Right atrium auricular region (tissue), 2 donors: ENCODE results near the gene SCUBE2. TPM values are rescaled to one million over a fixed set of nuclear protein-coding genes. Genes with fewer than 3 reads are reported as not detected.

ENCODE experiments used
- DNase-seq: peaks from one replicate; pipeline ENCODE4 v3.0.0-alpha.2; 2019; ENCODE audit warnings: low spot score
- H3K27ac ChIP-seq, 2 donors: fragments of 200-600 bp; sonication (generic); 1 replicate in 1 of 2; 2 replicates in 1 of 2; pipeline ENCODE4 v1.5.1; 2016 to 2019
- H3K27me3 ChIP-seq, 2 donors: fragments of 200-600 bp; sonication (generic); one replicate each; pipeline versions ENCODE4 v1.5.1 to v1.6.0; 2017 to 2019
- H3K36me3 ChIP-seq: fragments of 200-600 bp; sonication (generic); one replicate; pipeline ENCODE4 v1.5.1; 2016
- H3K4me1 ChIP-seq, 2 donors: fragments of 200-600 bp; sonication (generic); one replicate each; pipeline versions ENCODE4 v1.5.1 to v1.6.0; 2017 to 2019
- H3K4me3 ChIP-seq, 2 donors: fragments of 200-600 bp; sonication (generic); 1 replicate in 1 of 2; 2 replicates in 1 of 2; pipeline ENCODE4 v1.5.1; 2017 to 2019; ENCODE audit warnings: mild to moderate bottlenecking in 1 of 2, moderate library complexity in 1 of 2
- H3K9me3 ChIP-seq, 2 donors: fragments of 200-600 bp; sonication (generic); one replicate each; pipeline ENCODE4 v1.5.1; 2019
- CTCF ChIP-seq, 2 donors: fragments of 200-600 bp; sonication (generic); IDR thresholded peaks; one replicate each; pipeline ENCODE4 v1.5.1; 2019; ENCODE audit warnings: antibody characterized with exemption in 2 of 2
- total RNA-seq, 2 donors: library from RNA; depleted of rRNA; stranded (reverse); fragments of >200 nt; gene quantifications; one replicate each; pipeline ENCODE4 v1.1.0, GENCODE V29; 2016

The SCUBE2 gene
- total RNA-seq, 2 donors from 2014 or later = 0.63 to 1.6 TPM

GRCh38 chr11:9082575-9082974 lies 8.8 kb downstream of the SCUBE2 start:
- Histone ChIP-seq H3K36me3 (no peaks in the 10 kb centered on the region), H3K9me3 (no peaks in the 10 kb centered on the region), H3K4me1 (no peaks in the 10 kb centered on the region), H3K27ac (no peak overlapping the region), H3K27me3 (no peaks in the 10 kb centered on the region), H3K4me3 (no peak overlapping the region)
- TF ChIP-seq CTCF (IDR thresholded peaks at IDR 0.05) = no peak
- no peak for DNase-seq

- no peak for DNase-seq
- no peaks in the 10 kb centered on the region for H3K9me3 ChIP-seq
- no peaks in the 10 kb centered on the region for H3K27me3 ChIP-seq
- no peaks in the 10 kb centered on the region for H3K36me3 ChIP-seq
- H3K27ac ChIP-seq = no peak overlapping the region
- H3K4me1 ChIP-seq = no peaks in the 10 kb centered on the region
- no peak for TF ChIP-seq CTCF (IDR thresholded peaks at IDR 0.05)
- H3K4me3 ChIP-seq = no peak overlapping the region
Observed at GRCh38 chr11:9081153-9081552, 10.2 kb downstream of the SCUBE2 start.

GRCh38 chr11:9078113-9079086 lies 13.0 kb downstream of the SCUBE2 start:
- DNase-seq = no peak
- no peak overlapping the region for H3K4me3 ChIP-seq

GRCh38 chr11:9077164-9077563 lies 14.2 kb downstream of the SCUBE2 start:
- H3K27me3 ChIP-seq = no peaks in the 10 kb centered on the region
- no peak for TF ChIP-seq CTCF (IDR thresholded peaks at IDR 0.05)
- H3K4me1 ChIP-seq = no peaks in the 10 kb centered on the region
- no peaks in the 10 kb centered on the region for H3K9me3 ChIP-seq
- no peak overlapping the region for H3K27ac ChIP-seq
- DNase-seq = no peak
- no peaks in the 10 kb centered on the region for H3K36me3 ChIP-seq
- H3K4me3 ChIP-seq = no peak overlapping the region

More at GRCh38 chr11:9078113-9079086, 13.0 kb downstream of the SCUBE2 start:
- no peaks in the 10 kb centered on the region for H3K9me3 ChIP-seq
- H3K36me3 ChIP-seq = no peaks in the 10 kb centered on the region
- H3K4me1 ChIP-seq = no peaks in the 10 kb centered on the region
- H3K27me3 ChIP-seq = no peaks in the 10 kb centered on the region
- no peak for TF ChIP-seq CTCF (IDR thresholded peaks at IDR 0.05)
- no peak overlapping the region for H3K27ac ChIP-seq

- H3K27ac ChIP-seq = no peak overlapping the region
Observed at GRCh38 chr11:9076661-9077060, 14.7 kb downstream of the SCUBE2 start.

More at GRCh38 chr11:9076661-9077060, 14.7 kb downstream of the SCUBE2 start:
- no peaks in the 10 kb centered on the region for H3K4me1 ChIP-seq
- no peak for DNase-seq
- no peaks in the 10 kb centered on the region for H3K36me3 ChIP-seq
- H3K27me3 ChIP-seq = no peaks in the 10 kb centered on the region
- H3K9me3 ChIP-seq = no peaks in the 10 kb centered on the region
- H3K4me3 ChIP-seq = no peak overlapping the region
- no peak for TF ChIP-seq CTCF (IDR thresholded peaks at IDR 0.05)
